Lung (tissue), 12 donors: Measurements from ENCODE around the gene COX20. TPM values are rescaled to one million over a fixed set of nuclear protein-coding genes. Genes with fewer than 3 reads are reported as not detected.

Experiments used
- ATAC-seq: fragments of 200-7000 bp; cut with Tn5 transposase; one replicate; pipeline ENCODE4 v1.9.1; 2020; ENCODE audit warnings: moderate number of reproducible peaks; ENCODE audit not compliant: insufficient read depth, low FRiP score
- DNase-seq, 3 donors: peaks; one replicate each; pipeline ENCODE4 v3.0.0-alpha.2; 2013 to 2017
- H3K27ac ChIP-seq, 2 donors: one replicate each; pipeline ENCODE4 v1.5.1; 2013; ENCODE audit warnings: mild to moderate bottlenecking in 2 of 2, moderate library complexity in 2 of 2, control low read depth in 1 of 2, inconsistent platforms in 1 of 2, low read depth in 1 of 2, low read length in 1 of 2
- H3K27me3 ChIP-seq, 3 donors: one replicate each; pipeline ENCODE4 v1.5.1; 2013; ENCODE audit warnings: low read length in 2 of 3; ENCODE audit not compliant: control insufficient read depth in 3 of 3, insufficient read depth in 3 of 3
- H3K36me3 ChIP-seq, 4 donors: one replicate each; pipeline ENCODE4 v1.5.1; 2013; ENCODE audit warnings: low read length in 4 of 4, mild to moderate bottlenecking in 1 of 4, moderate library complexity in 1 of 4; ENCODE audit not compliant: control insufficient read depth in 4 of 4, insufficient read depth in 4 of 4
- H3K4me1 ChIP-seq, 5 donors: one replicate each; pipeline ENCODE4 v1.5.1; 2013; ENCODE audit warnings: low read length in 5 of 5, mild to moderate bottlenecking in 2 of 5, moderate library complexity in 1 of 5; ENCODE audit not compliant: control insufficient read depth in 5 of 5, insufficient read depth in 5 of 5
- H3K4me3 ChIP-seq: one replicate; pipeline ENCODE4 v1.5.1; 2013; ENCODE audit warnings: mild to moderate bottlenecking, control low read depth, moderate library complexity
- H3K9ac ChIP-seq, 2 donors: one replicate each; pipeline ENCODE4 v1.5.1; 2013; ENCODE audit warnings: low read length in 2 of 2, control low read depth in 1 of 2; ENCODE audit not compliant: insufficient read depth in 1 of 2
- H3K9me3 ChIP-seq, 4 donors: one replicate each; pipeline ENCODE4 v1.5.1; 2013; ENCODE audit warnings: low read length in 3 of 4, mild to moderate bottlenecking in 1 of 4, moderate library complexity in 1 of 4; ENCODE audit not compliant: control insufficient read depth in 4 of 4, insufficient read depth in 3 of 4
- CTCF ChIP-seq: IDR thresholded peaks from 2 replicates; pipeline ENCODE4 v1.5.1; 2012; ENCODE audit warnings: mild to moderate bottlenecking; ENCODE audit errors: control extremely low read depth, extremely low read depth
- WGBS, 2 donors: extraction: QIAGEN DNeasy Blood & Tissue Kit; methylation state at CpG; one replicate each; pipeline ENCODE4 v1.1.7; 2013; 5-methylcytosine and 5-hydroxymethylcytosine counted together
- polyA plus RNA-seq, 2 donors: library from polyadenylated mRNA; stranded (reverse); fragments of 200-250 nt; gene quantifications; one replicate each; pipeline ENCODE4 v1.2.1, GENCODE V29; 2013
- total RNA-seq, 2 donors: library from RNA; depleted of rRNA in 1 of 2; stranded (reverse); fragments of >200 nt in 1 of 2; gene quantifications; one replicate each; pipeline ENCODE4 v1.2.1, GENCODE V29; 2014 to 2021
- donor health status: control.
- donor health status: control.
- donor health status: Bipolar disorder and iron deficiency.
- donor health status: healthy.
- donor health status: DM: yes; HTN: yes; CAD: no.

Gene COX20
- total and polyA plus RNA-seq, 4 donors, result 23.4 to 53.2 (median 31.3) TPM

- H3K27me3 ChIP-seq, result no peaks in the 10 kb centered on the region
- H3K4me3 ChIP-seq, result peak overlapping the region; percentile 26
- peaks cover 0 to 22% (median 5%) of the 10 kb centered on the region in 5 donors for H3K4me1 ChIP-seq
- peak overlapping the region; percentile 95 to 100 for H3K27ac ChIP-seq
- no peaks in the 10 kb centered on the region for H3K9me3 ChIP-seq
- H3K36me3 ChIP-seq, result peaks cover 0 to 4% (median under 1%) of the 10 kb centered on the region in 4 donors
- TF ChIP-seq CTCF, result no peak
- peak overlapping the region; percentile 85 to 99 for H3K9ac ChIP-seq
- 1 to 3% methylated on average over 32 of the region's 32 CpGs for WGBS, 2 donors
- DNase-seq, result peak; percentile 80 to 93 (median 90)
- peak; percentile 12 for ATAC-seq
Measured at GRCh38 chr1:244833734-244834542, 1.5 kb upstream of the COX20 start.

- peaks cover 0 to 25% (median 5%) of the 10 kb centered on the region in 5 donors for H3K4me1 ChIP-seq
- peak overlapping the region; percentile 95 to 100 for H3K27ac ChIP-seq
- no peak for TF ChIP-seq CTCF
- peak overlapping the region; percentile 34 for H3K4me3 ChIP-seq
- H3K9ac ChIP-seq, result peak overlapping the region; percentile 85 to 99
- DNase-seq (peak in 2 of 3 donors; percentile 97 to 98), ATAC-seq (peak; percentile 68)
- no peaks in the 10 kb centered on the region for H3K27me3 ChIP-seq
- H3K36me3 ChIP-seq, result peaks cover 1 to 6% (median 2%) of the 10 kb centered on the region in 4 donors
- WGBS, 2 donors, result 0% methylated on average over 49 of the region's 49 CpGs
- H3K9me3 ChIP-seq, result no peaks in the 10 kb centered on the region
Measured at GRCh38 chr1:244834543-244835275, 749 bp upstream of the COX20 start.

DNA sequence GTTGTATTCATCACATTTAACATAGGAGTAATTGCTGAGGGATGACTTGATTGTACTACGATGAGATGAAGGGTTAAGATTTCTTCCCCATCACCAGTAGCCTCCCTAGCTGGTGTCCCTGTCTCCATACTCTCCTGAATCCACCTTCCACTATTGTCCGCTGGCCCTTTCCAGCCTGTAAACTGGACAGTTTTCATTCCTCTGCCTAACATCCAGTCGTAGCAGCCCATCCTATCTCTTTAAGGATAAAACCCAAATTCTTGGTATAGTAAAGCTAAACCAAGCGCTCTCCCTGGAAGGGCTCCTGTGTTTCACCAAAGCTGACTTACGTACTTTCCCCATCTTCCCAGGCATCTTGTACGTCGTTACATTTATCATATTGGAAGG, 670 bp downstream of the COX20 start:
- DNase-seq (peak; percentile 43 to 67 (median 52)), ATAC-seq (no peak)
- WGBS, 2 donors, result 2 to 3% methylated on average over 7 of the region's 7 CpGs
- H3K27me3 ChIP-seq, result no peaks in the 10 kb centered on the region
- peak overlapping the region; percentile 81 to 95 for H3K27ac ChIP-seq
- peak overlapping the region; percentile 65 to 92 for H3K9ac ChIP-seq
- H3K4me1 ChIP-seq, result peaks cover 0 to 34% (median 5%) of the 10 kb centered on the region in 5 donors
- H3K9me3 ChIP-seq, result no peaks in the 10 kb centered on the region
- H3K4me3 ChIP-seq, result peak overlapping the region; percentile 85
- peaks cover 1 to 9% (median 3%) of the 10 kb centered on the region in 4 donors for H3K36me3 ChIP-seq
- TF ChIP-seq CTCF, result no peak
